ENCODE results near the gene DUOXA2. TPM values are rescaled to one million over a fixed set of nuclear protein-coding genes. Genes with fewer than 3 reads are reported as not detected.
"Not testable (repeated sequence)": the region's sequence is repeated elsewhere in the genome, so short reads cannot be mapped to it uniquely, and the experiment has no call there.

The DUOXA2 gene
- total and polyA plus RNA-seq, 4 donors: 0.48 to 0.98 (median 0.98) TPM; not detected in 1

DNA sequence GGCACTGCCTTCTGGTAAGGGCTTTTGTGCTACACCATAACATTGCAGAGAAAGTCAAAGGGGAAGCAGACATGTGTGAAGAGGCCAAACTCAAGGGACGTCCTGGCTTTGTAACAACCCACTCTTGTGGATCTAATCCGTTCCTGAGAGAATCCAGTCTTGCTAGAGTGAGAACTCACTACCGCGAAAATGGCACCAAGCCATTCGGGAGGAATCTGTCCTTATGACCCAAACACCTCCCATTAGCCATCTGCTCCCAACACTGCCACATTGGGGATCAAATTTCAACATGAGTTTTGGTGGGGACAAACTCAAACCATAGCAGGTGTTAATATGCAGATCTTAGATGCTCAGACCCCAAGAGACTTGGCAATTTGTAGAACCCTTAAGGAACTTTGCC, 34.9 kb upstream of the DUOXA2 start:
- not testable (repeated sequence) for H3K27me3 ChIP-seq (ENCODE audit: control insufficient read depth in 3 of 3, insufficient read depth in 3 of 3, low read length in 2 of 3); H3K9ac ChIP-seq (ENCODE audit: insufficient read depth in 1 of 2, low read length in 2 of 2); H3K36me3 ChIP-seq (ENCODE audit: control insufficient read depth in 4 of 4, insufficient read depth in 4 of 4, low read length in 4 of 4); ATAC-seq (ENCODE audit: insufficient read depth, low FRiP score); H3K4me1 ChIP-seq (ENCODE audit: control insufficient read depth in 5 of 5, insufficient read depth in 5 of 5, low read length in 5 of 5); H3K9me3 ChIP-seq (ENCODE audit: control insufficient read depth in 4 of 4, insufficient read depth in 3 of 4, low read length in 3 of 4); H3K4me3 ChIP-seq; DNase-seq; H3K27ac ChIP-seq (ENCODE audit: low read depth in 1 of 2, low read length in 1 of 2)
- WGBS, 2 donors: 69 to 79% methylated on average over 5 of the region's 5 CpGs

DNA sequence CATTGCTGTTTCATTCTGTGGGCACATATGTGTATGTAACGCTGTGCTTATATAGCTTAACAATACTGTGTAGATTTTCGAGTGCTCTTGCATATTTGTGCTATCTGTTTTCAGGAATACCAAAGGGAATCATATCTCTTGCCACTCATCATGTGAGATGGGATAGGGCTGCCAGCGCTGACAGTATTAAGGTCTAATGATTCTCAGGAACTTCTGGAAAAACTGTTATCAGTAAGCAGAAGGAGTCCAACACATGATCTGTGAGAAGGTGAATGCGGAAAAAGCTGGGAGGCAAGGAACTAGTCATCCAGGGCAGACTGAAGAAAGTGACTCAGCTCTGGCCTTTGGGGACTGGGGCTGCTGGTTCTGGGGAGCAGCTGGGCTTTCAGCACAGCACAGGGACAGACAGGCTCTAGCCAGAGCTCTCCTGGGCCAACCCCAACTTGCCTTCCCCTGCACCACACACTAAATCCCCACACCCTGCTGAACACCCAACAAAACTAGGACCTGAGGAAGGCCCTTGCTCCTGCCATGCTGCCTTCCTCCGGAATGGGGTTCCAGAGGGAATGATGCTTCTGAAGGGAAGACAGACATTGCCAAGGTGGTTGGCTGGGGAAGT, 34.4 kb upstream of the DUOXA2 start:
- not testable (repeated sequence) for H3K9me3 ChIP-seq (ENCODE audit: control insufficient read depth in 4 of 4, insufficient read depth in 3 of 4, low read length in 3 of 4); H3K27ac ChIP-seq (ENCODE audit: low read depth in 1 of 2, low read length in 1 of 2); H3K9ac ChIP-seq (ENCODE audit: insufficient read depth in 1 of 2, low read length in 2 of 2); ATAC-seq (ENCODE audit: insufficient read depth, low FRiP score); H3K27me3 ChIP-seq (ENCODE audit: control insufficient read depth in 3 of 3, insufficient read depth in 3 of 3, low read length in 2 of 3); H3K4me1 ChIP-seq (ENCODE audit: control insufficient read depth in 5 of 5, insufficient read depth in 5 of 5, low read length in 5 of 5); H3K36me3 ChIP-seq (ENCODE audit: control insufficient read depth in 4 of 4, insufficient read depth in 4 of 4, low read length in 4 of 4); DNase-seq; H3K4me3 ChIP-seq
- WGBS, 2 donors: 87 to 91% methylated on average over 5 of the region's 5 CpGs

DNA sequence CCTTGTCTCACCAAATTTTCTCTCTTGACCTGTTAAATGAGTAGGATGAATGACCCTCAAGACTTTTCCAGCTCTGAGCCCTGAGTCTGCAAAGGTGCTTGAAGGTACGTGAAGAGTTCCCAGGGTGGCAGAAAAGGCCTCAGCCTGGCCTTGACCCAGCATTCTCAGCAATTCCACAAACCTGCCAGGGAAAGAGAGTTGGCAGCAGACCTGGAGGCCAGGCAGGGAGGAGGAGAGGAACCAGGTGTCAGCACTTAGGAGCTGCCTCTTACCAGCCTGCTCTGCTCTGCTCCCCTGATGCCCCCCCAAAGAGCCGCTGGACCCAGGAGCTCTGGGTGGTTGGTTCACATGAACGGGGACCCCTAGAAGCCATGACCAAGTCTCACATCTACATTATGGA, 33.5 kb upstream of the DUOXA2 start:
- not testable (repeated sequence) for H3K9me3 ChIP-seq (ENCODE audit: control insufficient read depth in 4 of 4, insufficient read depth in 3 of 4, low read length in 3 of 4); H3K4me1 ChIP-seq (ENCODE audit: control insufficient read depth in 5 of 5, insufficient read depth in 5 of 5, low read length in 5 of 5); H3K36me3 ChIP-seq (ENCODE audit: control insufficient read depth in 4 of 4, insufficient read depth in 4 of 4, low read length in 4 of 4); H3K27me3 ChIP-seq (ENCODE audit: control insufficient read depth in 3 of 3, insufficient read depth in 3 of 3, low read length in 2 of 3); H3K4me3 ChIP-seq; DNase-seq; H3K9ac ChIP-seq (ENCODE audit: insufficient read depth in 1 of 2, low read length in 2 of 2); H3K27ac ChIP-seq (ENCODE audit: low read depth in 1 of 2, low read length in 1 of 2)
- ATAC-seq (ENCODE audit: insufficient read depth, low FRiP score): peak; percentile 27
- WGBS, 2 donors: 82 to 89% methylated on average over 2 of the region's 3 CpGs

DNA sequence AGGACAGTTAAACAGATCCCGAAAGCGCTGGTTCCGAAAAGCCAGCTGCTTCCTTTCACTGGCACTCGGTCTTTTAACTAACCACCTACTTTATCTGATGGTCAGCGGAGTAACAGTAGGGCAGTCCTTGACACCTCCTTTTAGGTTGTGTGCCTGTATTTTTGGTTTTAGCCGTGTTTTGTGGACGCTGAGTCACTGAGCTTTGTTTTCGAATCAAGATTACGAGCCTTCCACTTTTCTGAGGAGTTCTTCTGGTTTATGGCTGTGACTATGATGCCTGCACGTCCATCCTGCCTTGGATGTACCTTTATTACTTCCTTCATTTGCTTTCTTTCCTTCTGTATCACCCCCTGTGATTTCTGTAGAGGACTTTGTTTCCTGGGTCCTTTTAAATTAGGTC, 31.7 kb upstream of the DUOXA2 start:
- H3K4me3 ChIP-seq; H3K27me3 ChIP-seq (ENCODE audit: control insufficient read depth in 3 of 3, insufficient read depth in 3 of 3, low read length in 2 of 3); DNase-seq; H3K4me1 ChIP-seq (ENCODE audit: control insufficient read depth in 5 of 5, insufficient read depth in 5 of 5, low read length in 5 of 5); H3K27ac ChIP-seq (ENCODE audit: low read depth in 1 of 2, low read length in 1 of 2); ATAC-seq (ENCODE audit: insufficient read depth, low FRiP score); H3K9me3 ChIP-seq (ENCODE audit: control insufficient read depth in 4 of 4, insufficient read depth in 3 of 4, low read length in 3 of 4); H3K36me3 ChIP-seq (ENCODE audit: control insufficient read depth in 4 of 4, insufficient read depth in 4 of 4, low read length in 4 of 4); H3K9ac ChIP-seq (ENCODE audit: insufficient read depth in 1 of 2, low read length in 2 of 2): not testable (repeated sequence)
- WGBS, 2 donors: 74 to 81% methylated on average over 9 to 10 of the region's 10 CpGs

DNA sequence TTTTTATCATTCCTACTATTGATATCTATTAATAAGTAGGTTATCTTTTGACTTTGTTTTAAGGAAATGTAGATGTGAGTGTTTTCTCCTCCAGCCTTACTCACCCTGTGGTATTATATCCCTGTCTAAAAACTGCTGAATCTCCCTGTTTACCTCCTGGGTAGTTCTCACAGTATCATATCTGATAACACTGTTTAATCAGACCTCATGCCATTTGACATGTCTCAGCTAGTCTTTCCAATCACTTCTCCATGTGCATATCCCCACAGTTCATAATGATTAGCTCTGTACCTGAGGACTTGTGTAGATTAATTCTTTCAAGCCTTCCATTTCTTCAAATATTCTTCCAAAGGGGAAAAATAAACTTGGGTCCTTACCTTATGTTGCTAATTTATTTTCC, 30.9 kb upstream of the DUOXA2 start:
- no peaks in the 10 kb centered on the region for H3K9me3 ChIP-seq (ENCODE audit: control insufficient read depth in 4 of 4, insufficient read depth in 3 of 4, low read length in 3 of 4)
- ATAC-seq (ENCODE audit: insufficient read depth, low FRiP score): no peak
- no peak for DNase-seq
- no peak for TF ChIP-seq CTCF (IDR thresholded peaks at IDR 0.05; ENCODE audit: control extremely low read depth, extremely low read depth)
- H3K9ac ChIP-seq (ENCODE audit: insufficient read depth in 1 of 2, low read length in 2 of 2): no peak overlapping the region
- no peak overlapping the region for H3K4me3 ChIP-seq
- no peaks in the 10 kb centered on the region for H3K4me1 ChIP-seq (ENCODE audit: control insufficient read depth in 5 of 5, insufficient read depth in 5 of 5, low read length in 5 of 5)
- H3K36me3 ChIP-seq (ENCODE audit: control insufficient read depth in 4 of 4, insufficient read depth in 4 of 4, low read length in 4 of 4): no peaks in the 10 kb centered on the region
- H3K27ac ChIP-seq (ENCODE audit: low read depth in 1 of 2, low read length in 1 of 2): no peak overlapping the region
- H3K27me3 ChIP-seq (ENCODE audit: control insufficient read depth in 3 of 3, insufficient read depth in 3 of 3, low read length in 2 of 3): peaks cover 0 to 4% (median 3%) of the 10 kb centered on the region in 3 donors
